Measurements from ENCODE around the gene UBXN4.

UBXN4 gene

DNA sequence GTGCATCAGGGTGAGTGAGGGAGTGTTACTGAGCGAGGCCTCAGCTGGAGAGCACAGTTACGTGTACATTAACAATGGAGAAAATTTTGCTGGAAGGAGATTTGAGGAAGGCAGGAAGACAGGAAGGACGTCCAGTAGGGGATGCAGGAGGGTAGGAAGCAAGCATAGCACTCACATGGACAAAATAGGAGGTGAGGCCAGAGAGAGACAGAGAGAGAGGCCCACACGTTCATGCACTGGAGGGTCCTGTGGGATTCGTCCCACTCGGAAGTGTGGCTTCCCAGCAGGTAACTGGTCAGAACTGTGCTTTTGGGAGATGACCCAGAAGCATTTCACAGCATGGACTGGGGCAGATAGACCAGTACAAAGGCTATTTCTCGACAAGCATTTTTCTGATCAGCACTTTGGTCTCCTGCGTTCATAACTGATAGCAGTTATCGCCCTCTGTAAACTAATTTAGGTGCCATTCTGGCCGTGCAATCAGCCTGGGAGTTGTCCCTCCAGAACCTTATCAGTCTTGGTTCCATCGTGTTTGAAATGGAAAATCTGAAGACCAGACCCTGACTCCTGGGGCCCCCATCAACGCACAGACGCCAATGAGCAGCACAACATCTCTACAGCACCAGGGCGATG, 89.6 kb downstream of the UBXN4 start:
- Histone ChIP-seq H3K9me3 (ENCODE audit: insufficient read depth, low read length) (no peaks in the 10 kb centered on the region), H3K4me2 (ENCODE audit: low read length) (no peak overlapping the region), H4K20me1 (ENCODE audit: insufficient read depth, low read length) (no peaks in the 10 kb centered on the region), H3K4me3 (ENCODE audit: low read length) (no peak overlapping the region), H3K4me1 (ENCODE audit: low read length) (no peaks in the 10 kb centered on the region), H3K36me3 (replicated peaks; ENCODE audit: low read depth, low read length) (no peaks in the 10 kb centered on the region), H2AFZ (ENCODE audit: low read depth, low read length) (no peak overlapping the region), H3K27me3 (ENCODE audit: low read depth, low read length) (no peaks in the 10 kb centered on the region), H3K27ac (ENCODE audit: low read length) (no peak overlapping the region), H3K9ac (ENCODE audit: low read length) (no peak overlapping the region), H3K79me2 (ENCODE audit: low read length) (no peaks in the 10 kb centered on the region)
- TF ChIP-seq, protein P1, sequence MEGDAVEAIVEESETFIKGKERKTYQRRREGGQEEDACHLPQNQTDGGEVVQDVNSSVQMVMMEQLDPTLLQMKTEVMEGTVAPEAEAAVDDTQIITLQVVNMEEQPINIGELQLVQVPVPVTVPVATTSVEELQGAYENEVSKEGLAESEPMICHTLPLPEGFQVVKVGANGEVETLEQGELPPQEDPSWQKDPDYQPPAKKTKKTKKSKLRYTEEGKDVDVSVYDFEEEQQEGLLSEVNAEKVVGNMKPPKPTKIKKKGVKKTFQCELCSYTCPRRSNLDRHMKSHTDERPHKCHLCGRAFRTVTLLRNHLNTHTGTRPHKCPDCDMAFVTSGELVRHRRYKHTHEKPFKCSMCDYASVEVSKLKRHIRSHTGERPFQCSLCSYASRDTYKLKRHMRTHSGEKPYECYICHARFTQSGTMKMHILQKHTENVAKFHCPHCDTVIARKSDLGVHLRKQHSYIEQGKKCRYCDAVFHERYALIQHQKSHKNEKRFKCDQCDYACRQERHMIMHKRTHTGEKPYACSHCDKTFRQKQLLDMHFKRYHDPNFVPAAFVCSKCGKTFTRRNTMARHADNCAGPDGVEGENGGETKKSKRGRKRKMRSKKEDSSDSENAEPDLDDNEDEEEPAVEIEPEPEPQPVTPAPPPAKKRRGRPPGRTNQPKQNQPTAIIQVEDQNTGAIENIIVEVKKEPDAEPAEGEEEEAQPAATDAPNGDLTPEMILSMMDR (IDR thresholded peaks at IDR 0.05; ENCODE audit: low read depth, low read length) = no peak
- no peak for TF ChIP-seq EZH2phosphoT487 (IDR thresholded peaks at IDR 0.05; ENCODE audit: low read depth)

DNA sequence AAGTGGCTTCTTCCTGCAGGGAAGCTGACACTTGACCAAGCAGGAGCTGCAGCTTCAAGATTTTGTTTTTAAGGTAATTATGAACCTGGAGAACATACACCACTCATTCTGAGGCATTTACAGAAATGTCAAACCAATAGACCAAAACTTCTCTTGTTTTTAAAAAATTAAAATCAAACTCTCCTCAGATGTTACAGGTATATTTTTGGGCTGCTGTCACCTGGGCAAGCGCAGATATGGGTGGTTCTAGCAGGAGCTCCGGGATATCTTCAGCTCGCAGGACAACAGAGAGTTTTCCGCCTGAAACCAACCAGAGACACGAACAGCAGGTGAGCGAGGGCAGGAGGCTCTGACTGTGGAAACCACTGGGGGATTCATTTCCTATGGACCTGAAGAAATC, 91.2 kb downstream of the UBXN4 start:
- Histone ChIP-seq H3K27me3 (ENCODE audit: low read depth, low read length) (no peaks in the 10 kb centered on the region), H2AFZ (ENCODE audit: low read depth, low read length) (no peak overlapping the region), H3K9me3 (ENCODE audit: insufficient read depth, low read length) (no peaks in the 10 kb centered on the region), H3K9ac (ENCODE audit: low read length) (no peak overlapping the region), H3K4me3 (ENCODE audit: low read length) (no peak overlapping the region), H3K4me1 (ENCODE audit: low read length) (no peaks in the 10 kb centered on the region), H3K27ac (ENCODE audit: low read length) (no peak overlapping the region), H4K20me1 (ENCODE audit: insufficient read depth, low read length) (no peaks in the 10 kb centered on the region), H3K4me2 (ENCODE audit: low read length) (no peak overlapping the region), H3K79me2 (ENCODE audit: low read length) (no peaks in the 10 kb centered on the region), H3K36me3 (replicated peaks; ENCODE audit: low read depth, low read length) (no peaks in the 10 kb centered on the region)
- TF ChIP-seq, protein P1 (IDR thresholded peaks at IDR 0.05; ENCODE audit: low read depth, low read length) = no peak
- no peak for TF ChIP-seq EZH2phosphoT487 (IDR thresholded peaks at IDR 0.05; ENCODE audit: low read depth)
